ENCODE results near the gene DNAAF9.

- TF ChIP-seq POLR2A (IDR thresholded peaks at IDR 0.05) = no peak
- no peak for TF ChIP-seq CTCF (IDR thresholded peaks at IDR 0.05)
These were observed 23.6 kb upstream of the DNAAF9 start for GRCh38 chr20:3431109-3431508.
